Thyroid gland (tissue), 4 donors: ENCODE measurements around the gene GFOD1. TPM values are rescaled to one million over a fixed set of nuclear protein-coding genes. Genes with fewer than 3 reads are reported as not detected.

Experiments
- DNase-seq, 2 donors: peaks; one replicate each; pipeline ENCODE4 v3.0.0-alpha.2; 2019
- H3K27ac ChIP-seq, 3 donors: fragments of 200-600 bp; sonication (generic); 1 replicate in 2 of 3; 2 replicates in 1 of 3; pipeline ENCODE4 v1.5.1; 2016 to 2019; ENCODE audit warnings: mild to moderate bottlenecking in 1 of 3, moderate library complexity in 1 of 3
- H3K27me3 ChIP-seq: fragments of 200-600 bp; sonication (generic); one replicate; pipeline ENCODE4 v1.5.1; 2019
- H3K36me3 ChIP-seq, 2 donors: fragments of 200-600 bp; sonication (generic); one replicate each; pipeline ENCODE4 v1.5.1; 2016 to 2019
- H3K4me1 ChIP-seq, 2 donors: fragments of 200-600 bp; sonication (generic); one replicate each; pipeline ENCODE4 v1.5.1; 2017 to 2019
- H3K4me3 ChIP-seq, 3 donors: fragments of 200-600 bp; sonication (generic); replicated peaks in 1 of 3; 1 replicate in 2 of 3; 2 replicates in 1 of 3; pipeline ENCODE4 v1.5.1; 2016; ENCODE audit warnings: mild to moderate bottlenecking in 1 of 3
- H3K9me3 ChIP-seq: fragments of 200-600 bp; sonication (generic); one replicate; pipeline ENCODE4 v1.5.1; 2017
- CTCF ChIP-seq, 6 experiments: fragments of 200-600 bp in 3 of 6; fragments of 450-650 bp in 3 of 6; sonication (generic) in 3 of 6; IDR thresholded peaks; one replicate each; pipeline ENCODE4 v1.5.1; 2016 to 2019; ENCODE audit warnings: antibody characterized with exemption in 6 of 6, mild to moderate bottlenecking in 2 of 6, inconsistent platforms in 1 of 6, moderate library complexity in 1 of 6
- POLR2A ChIP-seq, 2 donors: fragments of 450-650 bp; IDR thresholded peaks; one replicate each; pipeline ENCODE4 v1.6.1; 2017; ENCODE audit warnings: antibody characterized with exemption in 2 of 2, mild to moderate bottlenecking in 2 of 2, moderate library complexity in 1 of 2
- WGBS, 2 donors: methylation state at CpG; one replicate each; pipeline ENCODE4 v1.1.5; 2017; 5-methylcytosine and 5-hydroxymethylcytosine counted together
- intact Hi-C: fragments of 100-400 bp; cut with DNase I; formaldehyde crosslinking; loops from one replicate; pipeline ENCODE4 v1.15.1; 2023
- total RNA-seq, 4 donors: library from RNA; depleted of rRNA; stranded (reverse); fragments of >200 nt; gene quantifications; one replicate each; pipeline ENCODE4 v1.2.3, GENCODE V29; 2016

GFOD1 gene
- total RNA-seq, 4 donors from 2014 or later: 4.2 to 18.4 (median 8.5) TPM

- H3K4me3 ChIP-seq: no peak overlapping the region
- no peaks in the 10 kb centered on the region for H3K9me3 ChIP-seq
- TF ChIP-seq CTCF (IDR thresholded peaks at IDR 0.05) (peak in 4 of 6 experiments; percentile 20 to 29 (median 26)), POLR2A (IDR thresholded peaks at IDR 0.05) (no peak)
- H3K27me3 ChIP-seq: no peaks in the 10 kb centered on the region
- H3K36me3 ChIP-seq: no peaks in the 10 kb centered on the region
- H3K4me1 ChIP-seq: peaks cover 0 to 11% of the 10 kb centered on the region in 2 donors
- no peak overlapping the region for H3K27ac ChIP-seq
- intact Hi-C loops: no loop called here
- WGBS, 2 donors: 76 to 82% methylated on average over 9 of the region's 9 CpGs
- peak in 1 of 2 donors; percentile 17 for DNase-seq
Measured at GRCh38 chr6:13383328-13384163, 103.9 kb downstream of the GFOD1 start.

GRCh38 chr6:13380761-13381160 is 106.6 kb downstream of the GFOD1 start:
- intact Hi-C loops: no loop called here
- WGBS, 2 donors: 67 to 76% methylated on average over 2 of the region's 2 CpGs
- Histone ChIP-seq H3K27ac (no peak overlapping the region), H3K4me3 (no peak overlapping the region), H3K4me1 (peaks cover 0 to 11% of the 10 kb centered on the region in 2 donors), H3K9me3 (no peaks in the 10 kb centered on the region), H3K27me3 (no peaks in the 10 kb centered on the region), H3K36me3 (no peaks in the 10 kb centered on the region)
- no peak for DNase-seq
- TF ChIP-seq POLR2A (IDR thresholded peaks at IDR 0.05) (no peak), CTCF (IDR thresholded peaks at IDR 0.05) (no peak)

- H3K4me3 ChIP-seq: no peak overlapping the region
- H3K9me3 ChIP-seq: no peaks in the 10 kb centered on the region
- DNase-seq: no peak
- no peaks in the 10 kb centered on the region for H3K27me3 ChIP-seq
- intact Hi-C loops: no loop called here
- no peak overlapping the region for H3K27ac ChIP-seq
- 78 to 86% methylated on average over 9 of the region's 9 CpGs for WGBS, 2 donors
- TF ChIP-seq CTCF (IDR thresholded peaks at IDR 0.05): no peak
- TF ChIP-seq POLR2A (IDR thresholded peaks at IDR 0.05): no peak
- peaks cover 0 to 11% of the 10 kb centered on the region in 2 donors for H3K4me1 ChIP-seq
- no peaks in the 10 kb centered on the region for H3K36me3 ChIP-seq
Measured at GRCh38 chr6:13378669-13379590, 108.5 kb downstream of the GFOD1 start.

GRCh38 chr6:13377054-13377758 is 110.2 kb downstream of the GFOD1 start:
- intact Hi-C loops: no loop called here

More at GRCh38 chr6:13377054-13377758, 110.2 kb downstream of the GFOD1 start:
- no peaks in the 10 kb centered on the region for H3K4me1 ChIP-seq
- no peaks in the 10 kb centered on the region for H3K9me3 ChIP-seq
- H3K27me3 ChIP-seq: no peaks in the 10 kb centered on the region
- DNase-seq: no peak
- no peaks in the 10 kb centered on the region for H3K36me3 ChIP-seq
- H3K27ac ChIP-seq: no peak overlapping the region
- no peak overlapping the region for H3K4me3 ChIP-seq
- 95% methylated on average over 2 of the region's 2 CpGs for WGBS, 2 donors
- no peak for TF ChIP-seq POLR2A (IDR thresholded peaks at IDR 0.05)
- TF ChIP-seq CTCF (IDR thresholded peaks at IDR 0.05): no peak
